ENCODE data around the gene SFR1.

DNA sequence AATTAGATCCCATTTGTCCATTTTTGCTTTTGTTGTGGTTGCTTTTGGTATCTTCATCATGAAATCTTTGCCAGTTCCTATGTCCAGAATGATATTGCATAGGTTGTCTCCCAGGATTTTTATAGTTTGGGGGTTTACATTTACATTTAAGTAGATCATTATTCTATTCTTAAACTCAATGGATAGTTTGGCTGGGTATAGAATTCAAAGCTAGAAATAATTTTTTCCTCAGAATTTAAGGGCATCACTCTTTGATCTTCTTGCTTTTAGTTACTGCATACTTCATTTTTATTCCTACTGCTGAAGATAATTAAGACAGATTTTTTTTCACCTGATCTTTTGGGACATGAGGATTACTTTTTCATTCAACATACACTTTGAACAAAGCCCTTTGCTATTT lies 29.8 kb downstream of the SFR1 start:
- TF ChIP-seq, protein P1, sequence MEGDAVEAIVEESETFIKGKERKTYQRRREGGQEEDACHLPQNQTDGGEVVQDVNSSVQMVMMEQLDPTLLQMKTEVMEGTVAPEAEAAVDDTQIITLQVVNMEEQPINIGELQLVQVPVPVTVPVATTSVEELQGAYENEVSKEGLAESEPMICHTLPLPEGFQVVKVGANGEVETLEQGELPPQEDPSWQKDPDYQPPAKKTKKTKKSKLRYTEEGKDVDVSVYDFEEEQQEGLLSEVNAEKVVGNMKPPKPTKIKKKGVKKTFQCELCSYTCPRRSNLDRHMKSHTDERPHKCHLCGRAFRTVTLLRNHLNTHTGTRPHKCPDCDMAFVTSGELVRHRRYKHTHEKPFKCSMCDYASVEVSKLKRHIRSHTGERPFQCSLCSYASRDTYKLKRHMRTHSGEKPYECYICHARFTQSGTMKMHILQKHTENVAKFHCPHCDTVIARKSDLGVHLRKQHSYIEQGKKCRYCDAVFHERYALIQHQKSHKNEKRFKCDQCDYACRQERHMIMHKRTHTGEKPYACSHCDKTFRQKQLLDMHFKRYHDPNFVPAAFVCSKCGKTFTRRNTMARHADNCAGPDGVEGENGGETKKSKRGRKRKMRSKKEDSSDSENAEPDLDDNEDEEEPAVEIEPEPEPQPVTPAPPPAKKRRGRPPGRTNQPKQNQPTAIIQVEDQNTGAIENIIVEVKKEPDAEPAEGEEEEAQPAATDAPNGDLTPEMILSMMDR (IDR thresholded peaks at IDR 0.05; ENCODE audit: low read depth, low read length), result no peak
- no peak for TF ChIP-seq EZH2phosphoT487 (IDR thresholded peaks at IDR 0.05; ENCODE audit: low read depth)
